Measurements from ENCODE around the gene LAD1.

LAD1 gene

DNA sequence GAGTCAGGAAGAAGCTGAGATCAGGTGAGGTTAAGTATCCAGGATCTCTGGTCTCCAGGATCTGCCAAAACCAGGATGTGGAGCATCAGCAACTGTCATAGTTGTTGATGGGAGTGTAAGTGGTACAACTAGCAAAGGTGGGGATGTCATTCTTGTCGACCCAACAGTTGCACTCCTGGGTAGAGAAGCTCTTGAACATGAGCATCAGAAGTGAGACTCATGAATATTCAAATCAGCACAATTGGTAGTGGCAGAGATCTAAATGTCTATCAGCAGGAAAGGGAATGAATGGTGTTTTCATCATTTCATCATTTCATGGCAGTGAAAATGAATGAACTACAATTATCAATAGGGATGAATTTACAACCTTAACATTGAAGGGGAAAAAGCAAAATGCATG lies 4.2 kb upstream of the LAD1 start:
- no peak for DNase-seq (ENCODE audit: extremely low spot score)
- TF ChIP-seq BHLHE40 (IDR thresholded peaks at IDR 0.05; ENCODE audit: borderline replicate concordance), result no peak
- TF ChIP-seq LEF1 (IDR thresholded peaks at IDR 0.05; ENCODE audit: borderline replicate concordance), result no peak
- no peak for TF ChIP-seq HDGF (IDR thresholded peaks at IDR 0.05; ENCODE audit: borderline replicate concordance)
- no peak for TF ChIP-seq ARNT (IDR thresholded peaks at IDR 0.05)
- no peak for TF ChIP-seq ZNF384 (IDR thresholded peaks at IDR 0.05)
- no peak for TF ChIP-seq FOXA1 (IDR thresholded peaks at IDR 0.05)
- TF ChIP-seq NFRKB (IDR thresholded peaks at IDR 0.05), result no peak
- no peak for TF ChIP-seq SP1 (IDR thresholded peaks at IDR 0.05)
- TF ChIP-seq TARDBP (IDR thresholded peaks at IDR 0.05), result no peak
- no peak for TF ChIP-seq L3MBTL2 (conservative IDR thresholded peaks at IDR 0.05)
- no peak for TF ChIP-seq ELF4 (IDR thresholded peaks at IDR 0.05)
- no peak for TF ChIP-seq CTBP1 (IDR thresholded peaks at IDR 0.05; ENCODE audit: borderline replicate concordance)
- TF ChIP-seq SUZ12 (IDR thresholded peaks at IDR 0.05), result no peak
- TF ChIP-seq FOXK2 (IDR thresholded peaks at IDR 0.05), result no peak
- ChIA-PET POLR2A (no interaction called here), CTCF (interaction anchor here (0.9 kb wide), 1 partner anchor 27 kb away, joined by 3 read pairs; no protein-coding TSS in a partner anchor)

GRCh38 chr1:201401700-201402099 lies 2.6 kb upstream of the LAD1 start:
- ChIA-PET CTCF (interaction anchor here (1.4 kb wide), 1 partner anchor 13 kb away, joined by 3 read pairs; no protein-coding TSS in a partner anchor), POLR2A (no interaction called here)
- TF ChIP-seq ARNT (IDR thresholded peaks at IDR 0.05), result no peak
- TF ChIP-seq L3MBTL2 (conservative IDR thresholded peaks at IDR 0.05), result no peak
- no peak for TF ChIP-seq CTBP1 (IDR thresholded peaks at IDR 0.05; ENCODE audit: borderline replicate concordance)
- no peak for TF ChIP-seq LEF1 (IDR thresholded peaks at IDR 0.05; ENCODE audit: borderline replicate concordance)
- DNase-seq (ENCODE audit: extremely low spot score), result no peak

GRCh38 chr1:201400852-201401230 lies 1.7 kb upstream of the LAD1 start:
- no peak for TF ChIP-seq L3MBTL2 (conservative IDR thresholded peaks at IDR 0.05)
- no peak for TF ChIP-seq PKNOX1 (IDR thresholded peaks at IDR 0.05)
- no peak for TF ChIP-seq SUZ12 (IDR thresholded peaks at IDR 0.05)
- no peak for TF ChIP-seq SP1 (IDR thresholded peaks at IDR 0.05)
- TF ChIP-seq HDGF (IDR thresholded peaks at IDR 0.05; ENCODE audit: borderline replicate concordance), result no peak
- no peak for TF ChIP-seq TARDBP (IDR thresholded peaks at IDR 0.05)
- no peak for TF ChIP-seq ELF4 (IDR thresholded peaks at IDR 0.05)
- TF ChIP-seq FOXM1 (IDR thresholded peaks at IDR 0.05; ENCODE audit: borderline replicate concordance), result no peak
- TF ChIP-seq ARNT (IDR thresholded peaks at IDR 0.05), result no peak
- no peak for TF ChIP-seq FOXA1 (IDR thresholded peaks at IDR 0.05)
- TF ChIP-seq NFRKB (IDR thresholded peaks at IDR 0.05), result no peak
- TF ChIP-seq BHLHE40 (IDR thresholded peaks at IDR 0.05; ENCODE audit: borderline replicate concordance), result no peak
- no peak for TF ChIP-seq FOXK2 (IDR thresholded peaks at IDR 0.05)
- TF ChIP-seq ZNF384 (IDR thresholded peaks at IDR 0.05), result no peak
- TF ChIP-seq CTBP1 (IDR thresholded peaks at IDR 0.05; ENCODE audit: borderline replicate concordance), result no peak
- TF ChIP-seq LEF1 (IDR thresholded peaks at IDR 0.05; ENCODE audit: borderline replicate concordance), result no peak
- POLR2A ChIA-PET, result no interaction called here
- DNase-seq (ENCODE audit: extremely low spot score), result no peak
- CTCF ChIA-PET, result no interaction called here

GRCh38 chr1:201400212-201400851 lies 1.2 kb upstream of the LAD1 start:
- DNase-seq (ENCODE audit: extremely low spot score), result no peak
- ChIA-PET POLR2A (no interaction called here), CTCF (no interaction called here)
- no peak for TF ChIP-seq ARNT (IDR thresholded peaks at IDR 0.05)
- TF ChIP-seq ELF4 (IDR thresholded peaks at IDR 0.05), result no peak
- no peak for TF ChIP-seq CTBP1 (IDR thresholded peaks at IDR 0.05; ENCODE audit: borderline replicate concordance)
- TF ChIP-seq FOXA1 (IDR thresholded peaks at IDR 0.05), result no peak
- no peak for TF ChIP-seq FOXK2 (IDR thresholded peaks at IDR 0.05)
- TF ChIP-seq HDGF (IDR thresholded peaks at IDR 0.05; ENCODE audit: borderline replicate concordance), result no peak
- TF ChIP-seq LEF1 (IDR thresholded peaks at IDR 0.05; ENCODE audit: borderline replicate concordance), result no peak
- TF ChIP-seq TARDBP (IDR thresholded peaks at IDR 0.05), result no peak
- no peak for TF ChIP-seq BHLHE40 (IDR thresholded peaks at IDR 0.05; ENCODE audit: borderline replicate concordance)
- TF ChIP-seq L3MBTL2 (conservative IDR thresholded peaks at IDR 0.05), result no peak
- TF ChIP-seq PKNOX1 (IDR thresholded peaks at IDR 0.05), result no peak
- no peak for TF ChIP-seq ZNF384 (IDR thresholded peaks at IDR 0.05)
- no peak for TF ChIP-seq FOXM1 (IDR thresholded peaks at IDR 0.05; ENCODE audit: borderline replicate concordance)
- no peak for TF ChIP-seq SUZ12 (IDR thresholded peaks at IDR 0.05)
- no peak for TF ChIP-seq NFRKB (IDR thresholded peaks at IDR 0.05)
- TF ChIP-seq SP1 (IDR thresholded peaks at IDR 0.05), result no peak

DNA sequence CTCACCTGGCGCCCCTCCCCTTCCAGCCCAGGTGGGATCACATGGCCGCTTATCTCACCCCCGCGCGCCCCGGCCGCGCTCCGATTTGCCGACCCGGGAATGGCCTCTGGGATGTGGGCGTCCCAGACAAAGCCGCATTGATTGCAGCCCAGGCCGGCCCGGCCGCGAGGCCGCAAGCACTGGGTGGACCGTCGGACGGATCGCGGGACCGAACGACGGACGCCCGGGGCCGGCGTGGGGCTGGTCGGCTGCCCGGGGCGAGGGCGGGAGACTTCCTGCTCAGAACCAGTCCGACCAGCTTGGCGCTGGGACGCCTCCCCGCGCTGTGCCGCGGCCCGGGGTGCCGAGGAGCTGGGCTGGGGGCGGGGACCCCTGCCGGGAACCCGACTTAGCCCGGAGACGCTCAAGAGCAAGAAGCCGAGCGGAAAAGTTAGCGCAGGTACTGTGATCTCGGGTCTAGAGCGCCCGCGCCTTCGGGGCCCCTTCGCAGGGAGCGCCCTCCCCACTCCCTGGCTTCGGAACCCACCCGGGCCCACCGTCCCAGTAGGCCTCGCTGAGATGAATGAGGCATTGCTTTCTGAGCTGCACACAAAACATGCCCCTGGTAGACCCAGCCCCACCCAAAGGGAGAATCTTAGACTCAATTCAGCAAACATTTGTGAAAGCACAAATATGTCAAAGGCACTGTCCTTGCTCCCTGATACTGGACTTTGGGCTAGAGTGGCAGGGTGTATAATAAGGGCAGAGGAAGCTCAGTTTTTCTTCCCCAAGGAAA lies 415 bp upstream of the LAD1 start:
- ChIA-PET POLR2A (no interaction called here), CTCF (no interaction called here)
- TF ChIP-seq ZNF384 (IDR thresholded peaks at IDR 0.05) (no peak), HDGF (IDR thresholded peaks at IDR 0.05; ENCODE audit: borderline replicate concordance) (no peak), ELF4 (IDR thresholded peaks at IDR 0.05) (no peak)
- DNase-seq (ENCODE audit: extremely low spot score), result no peak

GRCh38 chr1:201397675-201398074 lies 1.4 kb downstream of the LAD1 start:
- ChIA-PET CTCF (no interaction called here), POLR2A (no interaction called here)
- DNase-seq (ENCODE audit: extremely low spot score), result no peak
- TF ChIP-seq ELF4 (IDR thresholded peaks at IDR 0.05) (no peak), FOXA1 (IDR thresholded peaks at IDR 0.05) (no peak), CTBP1 (IDR thresholded peaks at IDR 0.05; ENCODE audit: borderline replicate concordance) (no peak), PKNOX1 (IDR thresholded peaks at IDR 0.05) (no peak), NFRKB (IDR thresholded peaks at IDR 0.05) (no peak), ARNT (IDR thresholded peaks at IDR 0.05) (no peak), FOXM1 (IDR thresholded peaks at IDR 0.05; ENCODE audit: borderline replicate concordance) (no peak)

Measured in HEK293T (cell line).